GM19467 (cell line): ENCODE measurements around the gene HIF1AN.

Experiments used
- ATAC-seq: cut with Tn5 transposase; IDR thresholded peaks from one replicate; pipeline ENCODE4 v1.9.1; 2021; ENCODE audit warnings: mild to moderate bottlenecking, moderate library complexity; ENCODE audit not compliant: unreplicated experiment

The HIF1AN gene

DNA sequence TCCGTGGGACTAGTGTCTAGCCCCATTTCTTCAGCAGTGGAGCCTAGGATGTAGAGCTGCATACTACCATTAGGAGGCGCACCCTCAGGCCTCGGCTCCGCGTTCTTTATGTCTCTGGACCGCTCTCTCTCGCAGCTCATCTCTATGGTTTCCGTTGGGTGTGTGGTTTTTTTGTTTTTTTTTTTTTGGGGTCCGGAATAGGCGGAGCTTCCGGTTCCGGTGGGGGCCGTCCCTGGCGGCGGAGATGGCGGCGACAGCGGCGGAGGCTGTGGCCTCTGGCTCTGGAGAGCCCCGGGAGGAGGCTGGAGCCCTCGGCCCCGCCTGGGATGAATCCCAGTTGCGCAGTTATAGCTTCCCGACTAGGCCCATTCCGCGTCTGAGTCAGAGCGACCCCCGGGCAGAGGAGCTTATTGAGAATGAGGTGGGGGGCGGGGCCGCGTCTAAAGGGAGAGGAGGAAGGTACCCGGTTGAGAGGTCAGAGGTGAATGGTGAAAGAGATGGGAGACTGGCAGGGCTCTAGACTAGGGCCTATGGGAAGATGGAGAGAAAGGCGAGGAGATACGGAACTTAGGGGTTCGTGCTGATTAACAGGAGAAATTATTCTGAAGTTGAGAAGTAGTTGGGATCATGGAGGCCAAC lies at the start of gene HIF1AN:
TSS of gene HIF1AN (plus strand) at position 229 of the 639 bp plus-strand sequence. CDS start at position 245, 16 bp downstream.
- ATAC-seq: peak; percentile 86

GRCh38 chr10:100487529-100487928 lies 48.2 kb upstream of the HIF1AN start:
- no peak for ATAC-seq

- ATAC-seq: no peak
Measured at GRCh38 chr10:100489396-100489795, 46.3 kb upstream of the HIF1AN start.

DNA sequence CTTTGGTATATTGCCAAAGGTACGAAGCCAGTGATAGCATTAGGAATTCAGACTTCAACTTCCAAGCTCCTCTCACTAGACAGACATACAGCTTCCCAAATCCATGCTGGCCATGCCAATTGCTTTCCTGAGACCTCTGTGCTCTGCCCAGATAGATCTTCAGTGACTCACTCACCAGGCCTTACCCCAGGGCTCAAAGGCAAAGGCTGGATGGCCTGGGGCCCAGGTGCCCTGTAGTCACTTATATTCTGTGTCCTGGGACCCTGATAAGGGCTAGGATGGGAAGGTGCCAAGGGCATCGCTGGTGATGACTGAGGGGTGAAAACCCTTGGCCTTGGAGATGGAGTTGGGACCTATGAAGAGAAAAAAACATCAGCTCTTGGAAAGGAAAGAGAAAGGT lies 45.2 kb upstream of the HIF1AN start:
- no peak for ATAC-seq

DNA sequence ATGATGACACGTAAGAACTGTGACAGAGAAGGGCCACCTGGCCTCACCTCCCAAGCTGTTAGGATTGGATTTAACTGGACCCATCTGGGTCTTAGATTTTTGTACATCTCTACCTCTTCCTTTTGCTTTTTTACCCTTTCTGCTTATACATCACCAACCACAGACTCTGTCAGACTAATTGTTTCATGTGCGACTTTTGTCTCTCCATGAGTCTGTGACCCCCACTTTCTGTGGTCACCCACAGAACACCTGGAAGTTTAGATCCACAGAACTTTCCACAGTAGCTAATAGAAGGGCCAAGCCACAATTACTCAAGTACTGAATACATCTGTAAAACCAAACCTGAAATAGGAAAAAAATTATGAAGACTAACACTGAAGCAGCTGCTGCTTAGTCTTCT lies 39.2 kb upstream of the HIF1AN start:
- ATAC-seq: no peak

GRCh38 chr10:100498059-100498458 lies 37.7 kb upstream of the HIF1AN start:
- no peak for ATAC-seq

DNA sequence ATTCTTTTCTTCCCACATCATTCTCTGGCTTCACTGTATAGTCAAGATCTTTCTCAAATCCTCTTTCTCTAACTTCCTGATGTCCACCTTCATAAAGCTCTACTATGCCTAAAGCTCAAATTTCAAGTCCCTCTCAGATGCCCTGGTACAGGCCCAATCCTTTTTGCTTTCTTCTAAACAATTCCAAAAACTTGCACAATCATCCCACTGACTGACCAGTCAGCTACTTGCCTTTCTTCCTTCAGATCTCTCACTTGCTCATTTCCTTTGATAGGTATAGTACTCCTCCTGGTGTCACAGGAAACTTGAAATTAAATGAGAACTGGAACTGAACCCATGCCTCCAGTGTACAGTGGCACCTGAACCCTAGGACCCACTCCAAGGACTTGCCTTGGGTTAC lies 34.3 kb upstream of the HIF1AN start:
- ATAC-seq: no peak

DNA sequence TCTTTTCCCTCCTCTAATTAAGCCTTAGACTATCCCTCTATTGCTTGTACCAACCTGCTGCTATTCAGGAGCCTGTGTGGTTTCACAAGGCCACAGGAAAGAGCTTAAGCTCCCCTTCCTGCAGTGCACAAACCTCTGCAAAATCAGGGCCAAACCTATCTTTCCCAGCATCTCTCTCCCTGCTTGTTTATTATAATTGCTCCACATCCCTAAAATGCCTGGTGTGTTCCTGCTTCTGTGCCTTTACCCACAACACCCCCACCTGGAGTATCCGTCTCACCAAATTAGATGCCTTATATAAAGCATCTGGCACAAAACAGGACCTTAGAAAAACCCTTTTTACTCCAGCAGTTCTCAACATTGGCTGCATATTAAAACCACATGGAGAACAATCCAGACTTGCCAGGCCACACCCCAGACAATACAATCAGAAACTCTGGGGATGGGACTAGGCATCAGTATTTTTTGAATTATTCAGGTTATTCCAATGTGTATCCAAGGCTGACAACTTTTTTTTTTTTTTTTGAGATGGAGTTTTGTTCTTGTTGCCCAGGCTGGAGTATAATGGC lies 32.7 kb upstream of the HIF1AN start:
- ATAC-seq: no peak

- no peak for ATAC-seq
Measured at GRCh38 chr10:100504096-100504495, 31.6 kb upstream of the HIF1AN start.

- ATAC-seq: no peak
Measured at GRCh38 chr10:100505164-100505563, 30.6 kb upstream of the HIF1AN start.

DNA sequence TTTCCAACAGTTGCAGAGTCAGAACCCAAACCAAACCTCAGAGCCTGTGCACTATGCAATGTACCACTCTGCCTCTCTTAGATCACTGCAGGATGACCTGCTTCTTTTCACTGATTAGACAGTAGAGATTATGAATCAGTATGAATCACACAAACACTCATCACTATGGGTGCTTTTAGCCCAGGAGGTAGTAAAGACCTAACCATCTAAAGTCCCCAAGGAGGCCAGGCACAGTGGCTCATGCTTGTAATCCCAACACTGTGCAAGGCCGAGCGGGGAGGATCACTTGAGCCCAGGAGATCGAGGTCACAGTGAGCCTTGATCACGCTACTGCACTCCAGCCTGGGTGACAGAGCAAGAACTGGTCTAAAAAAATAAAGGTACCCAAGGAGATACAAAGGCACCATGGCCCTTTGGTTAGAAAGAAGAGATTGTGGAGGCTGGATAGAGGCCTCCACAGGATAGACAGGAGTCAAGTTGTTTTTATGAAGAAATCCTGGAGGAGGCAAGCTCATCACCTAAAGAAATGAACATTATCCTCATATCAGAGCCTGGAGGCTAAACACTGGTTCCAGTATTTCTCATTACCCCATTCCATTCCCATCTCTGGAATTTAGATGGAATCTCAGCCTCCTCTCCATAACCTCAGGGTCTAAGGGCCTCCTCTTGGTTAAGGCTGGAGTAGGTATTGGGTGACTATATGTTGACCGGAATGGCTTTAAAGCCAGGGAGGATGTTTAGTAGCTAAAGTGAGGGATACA lies 29.0 kb upstream of the HIF1AN start:
- ATAC-seq: no peak

- ATAC-seq: no peak
Measured at GRCh38 chr10:100507357-100507732, 28.4 kb upstream of the HIF1AN start.

DNA sequence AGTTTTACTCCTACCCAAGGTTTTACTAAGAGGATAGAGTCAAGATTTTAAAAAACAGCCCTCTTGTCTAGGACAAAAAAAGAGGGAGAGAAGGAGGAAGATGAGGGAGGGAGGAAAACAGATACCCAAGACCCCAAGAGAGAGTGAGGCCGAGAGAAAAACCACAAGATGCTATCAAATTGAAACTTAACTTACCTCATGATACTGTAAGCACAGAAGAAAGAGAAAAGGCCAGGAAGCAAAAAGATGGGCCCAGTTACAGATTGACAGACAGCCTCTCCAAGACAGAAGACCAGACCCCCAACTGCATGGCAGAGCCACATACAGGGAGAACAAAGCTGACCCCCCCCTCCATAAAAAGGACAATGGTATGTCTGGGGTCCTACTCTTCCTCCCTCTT lies 27.5 kb upstream of the HIF1AN start:
- ATAC-seq: no peak

- ATAC-seq: peak; percentile 65
Measured at GRCh38 chr10:100508691-100509150, 27.0 kb upstream of the HIF1AN start.

DNA sequence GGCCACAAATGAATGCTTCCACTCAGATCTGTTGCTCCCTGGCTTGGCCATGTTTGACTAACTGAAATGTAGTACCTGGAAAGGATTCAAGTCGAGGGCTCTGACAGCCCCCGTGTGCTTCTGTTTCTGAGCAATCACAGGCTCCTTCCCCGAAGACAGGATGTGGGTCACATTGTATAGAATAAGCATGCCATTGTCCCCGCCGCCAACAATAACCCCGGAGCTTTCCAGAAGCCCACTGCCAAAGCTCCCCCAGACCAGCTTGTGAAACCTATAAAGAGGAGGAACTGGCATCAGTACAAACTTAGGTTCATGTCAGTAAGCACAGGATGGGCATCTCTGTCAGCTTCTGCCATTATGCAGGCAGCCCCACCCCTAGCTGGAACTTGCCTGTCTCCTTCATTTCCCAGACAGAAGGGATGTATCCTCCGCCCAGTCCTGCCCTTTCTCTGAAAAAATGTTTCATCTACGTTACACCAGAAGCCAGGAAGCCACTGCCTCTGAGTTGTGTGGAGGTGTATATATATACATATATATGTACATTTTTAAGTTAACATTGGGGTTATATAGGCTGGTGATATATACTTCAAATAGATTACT lies 26.4 kb upstream of the HIF1AN start:
- ATAC-seq: no peak

- ATAC-seq: no peak
Measured at GRCh38 chr10:100510533-100511308, 25.0 kb upstream of the HIF1AN start.

- no peak for ATAC-seq
Measured at GRCh38 chr10:100515612-100516011, 20.1 kb upstream of the HIF1AN start.

DNA sequence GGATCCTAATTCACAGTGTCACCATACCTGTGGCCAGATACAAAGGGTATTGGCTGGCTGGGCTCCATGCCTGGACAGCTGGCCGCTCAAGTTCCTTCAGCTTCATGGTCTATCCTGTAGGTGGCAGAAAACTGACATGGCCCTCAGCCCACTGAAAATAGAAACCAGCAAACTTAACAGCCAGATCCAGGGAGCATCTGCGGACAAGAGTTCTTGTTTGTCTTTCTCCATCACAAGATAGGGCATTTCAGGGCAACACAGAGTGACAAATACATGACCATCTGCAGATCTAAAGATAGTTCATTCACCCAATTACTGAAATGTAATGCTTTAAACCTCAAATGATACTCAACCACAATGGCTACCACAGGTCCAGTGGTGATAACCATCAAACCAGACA lies 18.9 kb upstream of the HIF1AN start:
- ATAC-seq: no peak

DNA sequence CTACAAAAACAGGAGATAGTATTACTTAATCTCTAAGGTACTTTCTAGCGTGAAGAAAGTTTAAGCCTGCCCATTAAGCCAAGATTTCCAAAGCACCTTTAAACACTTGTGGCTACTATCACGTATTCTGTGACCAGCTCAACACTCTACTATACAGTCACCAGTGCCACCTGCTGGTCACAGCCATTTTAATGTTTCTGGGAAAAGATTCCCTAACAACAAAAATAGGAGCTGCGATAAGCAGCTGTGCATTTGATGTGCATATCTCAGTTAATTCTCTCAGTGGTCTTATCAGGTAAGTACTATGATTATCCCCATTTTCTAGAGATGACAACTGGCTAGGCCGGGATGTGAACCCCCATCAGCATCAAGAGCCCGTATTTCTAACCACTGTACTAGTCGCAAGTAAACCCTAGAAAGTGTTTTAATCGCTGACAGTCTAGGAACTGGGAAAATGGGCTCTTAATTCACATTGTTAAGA lies 16.9 kb upstream of the HIF1AN start:
- no peak for ATAC-seq

- ATAC-seq: no peak
Measured at GRCh38 chr10:100519311-100520051, 16.3 kb upstream of the HIF1AN start, which contains the start of gene SEC31B. SEC31B (minus strand) TSS chr10:100519861; CDS start chr10:100516952, 2,909 bp downstream.
